HepG2 (cell line): ENCODE measurements around the gene ZC3H4. TPM values are rescaled to one million over a fixed set of nuclear protein-coding genes. Genes with fewer than 3 reads are reported as not detected.

Experiments
- BHLHE40 ChIP-seq: IDR thresholded peaks from 2 replicates; pipeline ENCODE4 v1.6.1; 2011; ENCODE audit warnings: low read length, improper control_type of control experiment
- ETV5 ChIP-seq: IDR thresholded peaks from 2 replicates; pipeline ENCODE4 v1.6.1; 2018; ENCODE audit warnings: missing biosample characterization, missing genetic modification reagents, inconsistent platforms, borderline replicate concordance
- HCFC1 ChIP-seq: fragments of 150-350 bp; IDR thresholded peaks from 2 replicates; pipeline ENCODE4 v1.6.1; 2014; ENCODE audit warnings: low read depth, low read length
- POLR2AphosphoS2 ChIP-seq: IDR thresholded peaks from 2 replicates; pipeline ENCODE4 v1.6.1; 2011; ENCODE audit warnings: low read depth, low read length, improper control_type of control experiment
- PRMT3 ChIP-seq: sonication (generic); formaldehyde crosslinking; IDR thresholded peaks from 2 replicates; pipeline ENCODE4 v1.8.1; 2022; ENCODE audit warnings: low read depth, mild to moderate bottlenecking, moderate library complexity, missing genetic modification reagents, borderline replicate concordance
- SALL2 ChIP-seq: sonication (generic); formaldehyde crosslinking; IDR thresholded peaks from 2 replicates; pipeline ENCODE4 v1.8.1; 2023; ENCODE audit warnings: mild to moderate bottlenecking, missing genetic modification reagents, inconsistent platforms
- SUZ12 ChIP-seq: fragments of 150-350 bp; IDR thresholded peaks from 2 replicates; pipeline ENCODE4 v1.6.1; 2014; ENCODE audit warnings: low read depth, low read length
- TAF1 ChIP-seq: sonication (generic); formaldehyde crosslinking; IDR thresholded peaks from 2 replicates; pipeline ENCODE4 v1.4.0; 2020; ENCODE audit warnings: missing genetic modification reagents
- TARDBP ChIP-seq: sonication (generic); formaldehyde crosslinking; IDR thresholded peaks from 2 replicates; pipeline ENCODE4 v1.8.0; 2022; ENCODE audit warnings: mild to moderate bottlenecking, missing genetic modification reagents
- ZFY ChIP-seq: sonication (generic); formaldehyde crosslinking; IDR thresholded peaks from 2 replicates; pipeline ENCODE4 v1.4.0; 2020; ENCODE audit warnings: missing genetic modification reagents
- ZNF230 ChIP-seq: sonication (generic); formaldehyde crosslinking; IDR thresholded peaks from 2 replicates; pipeline ENCODE4 v1.4.0; 2020; ENCODE audit warnings: mild to moderate bottlenecking, missing genetic modification reagents
- ZNF34 ChIP-seq: sonication (generic); formaldehyde crosslinking; IDR thresholded peaks from 2 replicates; pipeline ENCODE4 v1.4.0; 2020; ENCODE audit warnings: mild to moderate bottlenecking, missing genetic modification reagents, borderline replicate concordance
- ZSCAN9 ChIP-seq: IDR thresholded peaks from 2 replicates; pipeline ENCODE4 v1.6.1; 2016; ENCODE audit warnings: borderline replicate concordance
- polyA plus RNA-seq, 8 experiments: library from polyadenylated mRNA; depleted of rRNA in 3 of 8; stranded (reverse) in 7 of 8; unstranded in 1 of 8; fragments of >200 nt; fragmentation: Illumina TruSeq in 4 of 8; extraction: Trizol in 4 of 8; gene quantifications; 2 replicates each; pipeline versions ENCODE4 v1.2.1 to v1.2.3, GENCODE V29; 2011 to 2016; ENCODE audit warnings: low read depth in 4 of 8, missing spikeins in 1 of 8, mixed read lengths in 1 of 8; ENCODE audit not compliant: insufficient read depth in 1 of 8
- total RNA-seq, 5 experiments: library from RNA; depleted of rRNA; stranded (reverse); fragments of >200 nt; fragmentation: Illumina TruSeq; extraction: Trizol; gene quantifications; 2 replicates each; pipeline ENCODE4 v1.2.3, GENCODE V29; 2016; ENCODE audit warnings: low read depth in 1 of 5
- TF ChIP-seq, protein P1 (sequence below): sonication (generic); formaldehyde crosslinking; IDR thresholded peaks from 2 replicates; pipeline ENCODE4 v1.5.0; 2020; ENCODE audit warnings: mild to moderate bottlenecking, missing genetic modification reagents, moderate library complexity
- TF ChIP-seq, protein P2 (sequence below): fragments of 450-650 bp; IDR thresholded peaks from 2 replicates; pipeline ENCODE4 v1.6.1; 2017; ENCODE audit warnings: mild to moderate bottlenecking
- TF ChIP-seq, protein P3 (sequence below): sonication (generic); formaldehyde crosslinking; IDR thresholded peaks from 2 replicates; pipeline ENCODE4 v1.4.0; 2020; ENCODE audit warnings: missing genetic modification reagents
- TF ChIP-seq, protein P4 (sequence below): sonication (generic); formaldehyde crosslinking; IDR thresholded peaks from 2 replicates; pipeline ENCODE4 v1.4.0; 2020; ENCODE audit warnings: missing genetic modification reagents, mild to moderate bottlenecking, borderline replicate concordance
- TF ChIP-seq, protein P5 (sequence below): conservative IDR thresholded peaks from 2 replicates; pipeline ENCODE4 v1.6.1; 2018; ENCODE audit warnings: missing genetic modification reagents

Gene ZC3H4
- total and polyA plus RNA-seq, 2 of the 13 experiments (the other 11 are each of a cell fraction or from before 2014, with no cell fraction given): 1.8 to 10.7 TPM

DNA sequence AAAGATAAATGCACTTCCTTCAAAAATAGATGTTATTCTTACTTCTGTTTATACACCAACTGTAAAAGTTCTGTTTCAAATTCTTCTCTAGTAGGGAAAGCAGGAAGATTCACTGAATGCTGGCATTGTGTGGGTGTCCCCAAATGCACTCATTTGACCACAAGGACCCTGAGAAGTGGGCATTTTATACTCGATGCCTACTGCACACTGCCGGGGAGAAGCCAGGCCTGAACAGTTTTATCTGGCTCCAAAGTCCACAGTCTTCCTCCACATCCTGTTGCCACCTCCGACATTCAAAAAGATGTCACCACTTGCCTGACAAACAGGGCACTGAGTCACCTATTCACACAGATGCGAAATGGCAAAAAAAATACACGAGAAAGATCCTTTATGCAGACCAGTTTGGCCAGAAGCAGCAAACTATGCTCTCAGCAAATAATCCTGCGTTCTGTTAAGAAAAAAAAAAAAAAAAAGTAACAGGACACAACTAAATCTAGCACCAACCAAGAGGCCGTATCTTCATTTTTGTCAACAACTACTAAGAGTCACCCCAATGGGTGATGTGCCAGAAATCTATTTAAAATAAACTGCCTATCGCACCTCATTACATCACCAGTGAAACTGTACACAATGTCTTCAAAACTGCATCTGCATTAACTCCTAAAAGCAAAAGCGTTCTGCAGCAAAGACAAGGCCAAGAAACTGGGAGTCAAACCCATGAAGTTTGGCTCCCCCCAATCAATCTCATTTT lies 6.2 kb downstream of the ZC3H4 start (continued):
- TF ChIP-seq, protein P1, sequence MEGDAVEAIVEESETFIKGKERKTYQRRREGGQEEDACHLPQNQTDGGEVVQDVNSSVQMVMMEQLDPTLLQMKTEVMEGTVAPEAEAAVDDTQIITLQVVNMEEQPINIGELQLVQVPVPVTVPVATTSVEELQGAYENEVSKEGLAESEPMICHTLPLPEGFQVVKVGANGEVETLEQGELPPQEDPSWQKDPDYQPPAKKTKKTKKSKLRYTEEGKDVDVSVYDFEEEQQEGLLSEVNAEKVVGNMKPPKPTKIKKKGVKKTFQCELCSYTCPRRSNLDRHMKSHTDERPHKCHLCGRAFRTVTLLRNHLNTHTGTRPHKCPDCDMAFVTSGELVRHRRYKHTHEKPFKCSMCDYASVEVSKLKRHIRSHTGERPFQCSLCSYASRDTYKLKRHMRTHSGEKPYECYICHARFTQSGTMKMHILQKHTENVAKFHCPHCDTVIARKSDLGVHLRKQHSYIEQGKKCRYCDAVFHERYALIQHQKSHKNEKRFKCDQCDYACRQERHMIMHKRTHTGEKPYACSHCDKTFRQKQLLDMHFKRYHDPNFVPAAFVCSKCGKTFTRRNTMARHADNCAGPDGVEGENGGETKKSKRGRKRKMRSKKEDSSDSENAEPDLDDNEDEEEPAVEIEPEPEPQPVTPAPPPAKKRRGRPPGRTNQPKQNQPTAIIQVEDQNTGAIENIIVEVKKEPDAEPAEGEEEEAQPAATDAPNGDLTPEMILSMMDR (CRISPR knock-in tag): no peak
- TF ChIP-seq PRMT3 (CRISPR knock-in tag) (no peak), TAF1 (CRISPR knock-in tag) (peak; percentile 38; the same call in 1 of the 2 replicates), BHLHE40 (no peak), ETV5 (CRISPR knock-in tag) (peak; percentile 96), ZNF34 (CRISPR knock-in tag) (no peak), SUZ12 (no peak), ZFY (CRISPR knock-in tag) (peak; percentile 45), HCFC1 (no peak), ZSCAN9 (CRISPR knock-in tag) (no peak), ZNF230 (CRISPR knock-in tag) (no peak), SALL2 (no peak), POLR2AphosphoS2 (no peak), TARDBP (CRISPR knock-in tag) (no peak)
- TF ChIP-seq, protein P2, sequence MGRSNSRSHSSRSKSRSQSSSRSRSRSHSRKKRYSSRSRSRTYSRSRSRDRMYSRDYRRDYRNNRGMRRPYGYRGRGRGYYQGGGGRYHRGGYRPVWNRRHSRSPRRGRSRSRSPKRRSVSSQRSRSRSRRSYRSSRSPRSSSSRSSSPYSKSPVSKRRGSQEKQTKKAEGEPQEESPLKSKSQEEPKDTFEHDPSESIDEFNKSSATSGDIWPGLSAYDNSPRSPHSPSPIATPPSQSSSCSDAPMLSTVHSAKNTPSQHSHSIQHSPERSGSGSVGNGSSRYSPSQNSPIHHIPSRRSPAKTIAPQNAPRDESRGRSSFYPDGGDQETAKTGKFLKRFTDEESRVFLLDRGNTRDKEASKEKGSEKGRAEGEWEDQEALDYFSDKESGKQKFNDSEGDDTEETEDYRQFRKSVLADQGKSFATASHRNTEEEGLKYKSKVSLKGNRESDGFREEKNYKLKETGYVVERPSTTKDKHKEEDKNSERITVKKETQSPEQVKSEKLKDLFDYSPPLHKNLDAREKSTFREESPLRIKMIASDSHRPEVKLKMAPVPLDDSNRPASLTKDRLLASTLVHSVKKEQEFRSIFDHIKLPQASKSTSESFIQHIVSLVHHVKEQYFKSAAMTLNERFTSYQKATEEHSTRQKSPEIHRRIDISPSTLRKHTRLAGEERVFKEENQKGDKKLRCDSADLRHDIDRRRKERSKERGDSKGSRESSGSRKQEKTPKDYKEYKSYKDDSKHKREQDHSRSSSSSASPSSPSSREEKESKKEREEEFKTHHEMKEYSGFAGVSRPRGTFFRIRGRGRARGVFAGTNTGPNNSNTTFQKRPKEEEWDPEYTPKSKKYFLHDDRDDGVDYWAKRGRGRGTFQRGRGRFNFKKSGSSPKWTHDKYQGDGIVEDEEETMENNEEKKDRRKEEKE: no peak
- TF ChIP-seq, protein P3, sequence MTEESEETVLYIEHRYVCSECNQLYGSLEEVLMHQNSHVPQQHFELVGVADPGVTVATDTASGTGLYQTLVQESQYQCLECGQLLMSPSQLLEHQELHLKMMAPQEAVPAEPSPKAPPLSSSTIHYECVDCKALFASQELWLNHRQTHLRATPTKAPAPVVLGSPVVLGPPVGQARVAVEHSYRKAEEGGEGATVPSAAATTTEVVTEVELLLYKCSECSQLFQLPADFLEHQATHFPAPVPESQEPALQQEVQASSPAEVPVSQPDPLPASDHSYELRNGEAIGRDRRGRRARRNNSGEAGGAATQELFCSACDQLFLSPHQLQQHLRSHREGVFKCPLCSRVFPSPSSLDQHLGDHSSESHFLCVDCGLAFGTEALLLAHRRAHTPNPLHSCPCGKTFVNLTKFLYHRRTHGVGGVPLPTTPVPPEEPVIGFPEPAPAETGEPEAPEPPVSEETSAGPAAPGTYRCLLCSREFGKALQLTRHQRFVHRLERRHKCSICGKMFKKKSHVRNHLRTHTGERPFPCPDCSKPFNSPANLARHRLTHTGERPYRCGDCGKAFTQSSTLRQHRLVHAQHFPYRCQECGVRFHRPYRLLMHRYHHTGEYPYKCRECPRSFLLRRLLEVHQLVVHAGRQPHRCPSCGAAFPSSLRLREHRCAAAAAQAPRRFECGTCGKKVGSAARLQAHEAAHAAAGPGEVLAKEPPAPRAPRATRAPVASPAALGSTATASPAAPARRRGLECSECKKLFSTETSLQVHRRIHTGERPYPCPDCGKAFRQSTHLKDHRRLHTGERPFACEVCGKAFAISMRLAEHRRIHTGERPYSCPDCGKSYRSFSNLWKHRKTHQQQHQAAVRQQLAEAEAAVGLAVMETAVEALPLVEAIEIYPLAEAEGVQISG: peak; percentile 41; the same call in 1 of the 2 replicates
- TF ChIP-seq, protein P4, sequence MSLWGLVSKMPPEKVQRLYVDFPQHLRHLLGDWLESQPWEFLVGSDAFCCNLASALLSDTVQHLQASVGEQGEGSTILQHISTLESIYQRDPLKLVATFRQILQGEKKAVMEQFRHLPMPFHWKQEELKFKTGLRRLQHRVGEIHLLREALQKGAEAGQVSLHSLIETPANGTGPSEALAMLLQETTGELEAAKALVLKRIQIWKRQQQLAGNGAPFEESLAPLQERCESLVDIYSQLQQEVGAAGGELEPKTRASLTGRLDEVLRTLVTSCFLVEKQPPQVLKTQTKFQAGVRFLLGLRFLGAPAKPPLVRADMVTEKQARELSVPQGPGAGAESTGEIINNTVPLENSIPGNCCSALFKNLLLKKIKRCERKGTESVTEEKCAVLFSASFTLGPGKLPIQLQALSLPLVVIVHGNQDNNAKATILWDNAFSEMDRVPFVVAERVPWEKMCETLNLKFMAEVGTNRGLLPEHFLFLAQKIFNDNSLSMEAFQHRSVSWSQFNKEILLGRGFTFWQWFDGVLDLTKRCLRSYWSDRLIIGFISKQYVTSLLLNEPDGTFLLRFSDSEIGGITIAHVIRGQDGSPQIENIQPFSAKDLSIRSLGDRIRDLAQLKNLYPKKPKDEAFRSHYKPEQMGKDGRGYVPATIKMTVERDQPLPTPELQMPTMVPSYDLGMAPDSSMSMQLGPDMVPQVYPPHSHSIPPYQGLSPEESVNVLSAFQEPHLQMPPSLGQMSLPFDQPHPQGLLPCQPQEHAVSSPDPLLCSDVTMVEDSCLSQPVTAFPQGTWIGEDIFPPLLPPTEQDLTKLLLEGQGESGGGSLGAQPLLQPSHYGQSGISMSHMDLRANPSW (CRISPR knock-in tag): no peak
- TF ChIP-seq, protein P5, sequence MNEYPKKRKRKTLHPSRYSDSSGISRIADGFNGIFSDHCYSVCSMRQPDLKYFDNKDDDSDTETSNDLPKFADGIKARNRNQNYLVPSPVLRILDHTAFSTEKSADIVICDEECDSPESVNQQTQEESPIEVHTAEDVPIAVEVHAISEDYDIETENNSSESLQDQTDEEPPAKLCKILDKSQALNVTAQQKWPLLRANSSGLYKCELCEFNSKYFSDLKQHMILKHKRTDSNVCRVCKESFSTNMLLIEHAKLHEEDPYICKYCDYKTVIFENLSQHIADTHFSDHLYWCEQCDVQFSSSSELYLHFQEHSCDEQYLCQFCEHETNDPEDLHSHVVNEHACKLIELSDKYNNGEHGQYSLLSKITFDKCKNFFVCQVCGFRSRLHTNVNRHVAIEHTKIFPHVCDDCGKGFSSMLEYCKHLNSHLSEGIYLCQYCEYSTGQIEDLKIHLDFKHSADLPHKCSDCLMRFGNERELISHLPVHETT (CRISPR knock-in tag): no peak
